Measurements from ENCODE around the gene RBMY1F. TPM values are rescaled to one million over a fixed set of nuclear protein-coding genes. Genes with fewer than 3 reads are reported as not detected.

RBMY1F gene
- total RNA-seq (2022; extraction: Qiagen RNA extraction; ENCODE audit: low read depth) = not detected in 5 replicates

GRCh38 chrY:22182823-22183222 is at the start of gene RBMY1F:
RBMY1F (minus strand) TSS chrY:22182923; CDS start chrY:22180969, 1,954 bp downstream.

Other genes starting within 250 kb of the RBMY1F start
- gene RBMY1J, start 220.5 kb upstream of the RBMY1F start, total RNA-seq (2022; extraction: Qiagen RNA extraction; ENCODE audit: low read depth) = not detected in 5 replicates

Data from A549 treated with RU486 at 1 μM for 4 hours (cell line).